NCI-H1694 (cell line): Measurements from ENCODE around the gene ERG.

Experiments
- DNase-seq: peaks from one replicate; lab custom pipeline; 2025; lab: John Stamatoyannopoulos, UW

The ERG gene

GRCh38 chr21:38330666-38331065, 167.6 kb downstream of the ERG start:
- no peak for DNase-seq
